ES-I3 (cell line): ENCODE measurements around the gene DUT.

Experiments
- H3K36me3 ChIP-seq: 2 replicates; pipeline ENCODE4 v1.6.1; 2013; ENCODE audit warnings: mild to moderate bottlenecking, low read length, control low read depth, moderate library complexity; ENCODE audit not compliant: insufficient read depth
- H3K4me1 ChIP-seq: 2 replicates; pipeline ENCODE4 v1.6.1; 2013; ENCODE audit warnings: mild to moderate bottlenecking, control low read depth, low read length; ENCODE audit not compliant: insufficient read depth
- H3K9ac ChIP-seq: 2 replicates; pipeline ENCODE4 v1.6.1; 2013; ENCODE audit warnings: low read depth, mild to moderate bottlenecking, low read length, moderate library complexity
- H3K9me3 ChIP-seq: 2 replicates; pipeline ENCODE4 v1.6.1; 2013; ENCODE audit warnings: mild to moderate bottlenecking, low read length, moderate library complexity; ENCODE audit not compliant: control insufficient read depth, insufficient read depth

DUT gene

GRCh38 chr15:48337607-48338006 lies 6.4 kb downstream of the DUT start:
- Histone ChIP-seq H3K9ac (no peak overlapping the region), H3K4me1 (peaks cover 9% of the 10 kb centered on the region; the same call in 1 of the 2 replicates), H3K9me3 (no peaks in the 10 kb centered on the region), H3K36me3 (peaks cover 7% of the 10 kb centered on the region; the same call in 1 of the 2 replicates)

- Histone ChIP-seq H3K36me3 (peaks cover 6% of the 10 kb centered on the region; the same call in 1 of the 2 replicates), H3K9me3 (no peaks in the 10 kb centered on the region), H3K9ac (no peak overlapping the region), H3K4me1 (no peaks in the 10 kb centered on the region)
Measured at GRCh38 chr15:48340111-48340510, 8.9 kb downstream of the DUT start.

GRCh38 chr15:48343865-48344264 lies 12.6 kb downstream of the DUT start:
- Histone ChIP-seq H3K4me1 (no peaks in the 10 kb centered on the region; the same call in 1 of the 2 replicates), H3K36me3 (peaks cover 3% of the 10 kb centered on the region; the same call in 1 of the 2 replicates), H3K9ac (no peak overlapping the region), H3K9me3 (no peaks in the 10 kb centered on the region)

GRCh38 chr15:48345516-48345915 lies 14.3 kb downstream of the DUT start:
- H3K4me1 ChIP-seq = no peaks in the 10 kb centered on the region; the same call in 1 of the 2 replicates
- no peak overlapping the region for H3K9ac ChIP-seq
- H3K9me3 ChIP-seq = no peaks in the 10 kb centered on the region
- peaks cover 3% of the 10 kb centered on the region; the same call in 1 of the 2 replicates for H3K36me3 ChIP-seq

GRCh38 chr15:48352474-48353072 lies 21.3 kb downstream of the DUT start:
- Histone ChIP-seq H3K4me1 (peaks cover 3% of the 10 kb centered on the region; the same call in 1 of the 2 replicates), H3K36me3 (no peaks in the 10 kb centered on the region), H3K9me3 (no peaks in the 10 kb centered on the region), H3K9ac (no peak overlapping the region)

GRCh38 chr15:48354694-48355303 lies 23.6 kb downstream of the DUT start:
- Histone ChIP-seq H3K36me3 (no peaks in the 10 kb centered on the region), H3K4me1 (peaks cover 9% of the 10 kb centered on the region; the same call in 1 of the 2 replicates), H3K9ac (no peak overlapping the region), H3K9me3 (no peaks in the 10 kb centered on the region)

GRCh38 chr15:48355377-48355776 lies 24.1 kb downstream of the DUT start:
- Histone ChIP-seq H3K36me3 (no peaks in the 10 kb centered on the region), H3K9me3 (no peaks in the 10 kb centered on the region), H3K4me1 (peaks cover 9% of the 10 kb centered on the region; the same call in 1 of the 2 replicates), H3K9ac (no peak overlapping the region)

GRCh38 chr15:48358229-48359152 lies 27.3 kb downstream of the DUT start:
- peaks cover 9% of the 10 kb centered on the region; the same call in 1 of the 2 replicates for H3K4me1 ChIP-seq
- no peak overlapping the region for H3K9ac ChIP-seq
- no peaks in the 10 kb centered on the region for H3K36me3 ChIP-seq
- H3K9me3 ChIP-seq = no peaks in the 10 kb centered on the region; the same call in 1 of the 2 replicates

GRCh38 chr15:48360841-48361240 lies 29.6 kb downstream of the DUT start:
- H3K9me3 ChIP-seq = no peaks in the 10 kb centered on the region; the same call in 1 of the 2 replicates
- H3K4me1 ChIP-seq = peaks cover 7% of the 10 kb centered on the region; the same call in 1 of the 2 replicates
- no peak overlapping the region for H3K9ac ChIP-seq

GRCh38 chr15:48361685-48362084 lies 30.5 kb downstream of the DUT start:
- Histone ChIP-seq H3K9ac (no peak overlapping the region), H3K4me1 (peaks cover 7% of the 10 kb centered on the region; the same call in 1 of the 2 replicates), H3K9me3 (no peaks in the 10 kb centered on the region; the same call in 1 of the 2 replicates), H3K36me3 (no peaks in the 10 kb centered on the region)

More at GRCh38 chr15:48360841-48361240, 29.6 kb downstream of the DUT start:
- no peaks in the 10 kb centered on the region for H3K36me3 ChIP-seq

- Histone ChIP-seq H3K9ac (no peak overlapping the region), H3K9me3 (no peaks in the 10 kb centered on the region; the same call in 1 of the 2 replicates), H3K4me1 (peaks cover 4% of the 10 kb centered on the region; the same call in 1 of the 2 replicates), H3K36me3 (no peaks in the 10 kb centered on the region)
Measured at GRCh38 chr15:48363474-48363873, 32.2 kb downstream of the DUT start.

- Histone ChIP-seq H3K9ac (no peak overlapping the region), H3K36me3 (no peaks in the 10 kb centered on the region), H3K9me3 (no peaks in the 10 kb centered on the region; the same call in 1 of the 2 replicates), H3K4me1 (no peaks in the 10 kb centered on the region)
Measured at GRCh38 chr15:48365575-48365974, 34.3 kb downstream of the DUT start.

- Histone ChIP-seq H3K36me3 (no peaks in the 10 kb centered on the region), H3K9me3 (no peaks in the 10 kb centered on the region; the same call in 1 of the 2 replicates), H3K4me1 (no peaks in the 10 kb centered on the region), H3K9ac (no peak overlapping the region)
Measured at GRCh38 chr15:48366584-48367312, 35.5 kb downstream of the DUT start.
